H1 (cell line): ENCODE data around the gene STX4. TPM values are rescaled to one million over a fixed set of nuclear protein-coding genes. Genes with fewer than 3 reads are reported as not detected.

ENCODE experiments used
- CTCF ChIA-PET: fragments of 300-600 bp; sonication (Branson Sonifier 250); formaldehyde crosslinking; loops from one replicate; lab custom pipeline; 2021; ENCODE audit not compliant: partially characterized antibody; lab: Charles Lee
- POLR2A ChIA-PET: fragments of 300-600 bp; sonication (Branson Sonifier 250); formaldehyde crosslinking; loops from one replicate; lab custom pipeline; 2021; ENCODE audit warnings: inconsistent platforms; ENCODE audit not compliant: partially characterized antibody; lab: Charles Lee
- DNase-seq, 2 experiments: peaks; one replicate each; pipeline versions ENCODE4 v3.0.0 to v3.0.0-alpha.2; 2010 to 2022; ENCODE audit warnings: low spot score in 2 of 2, low read depth in 1 of 2, mixed read lengths in 1 of 2
- FAIRE-seq: peaks from 2 replicates; lab custom pipeline; 2011; peaks lifted over from hg19 to GRCh38; lab: Jason Lieb, UNC
- H2AFZ ChIP-seq: 2 replicates; pipeline ENCODE4 v1.8.1; 2012; ENCODE audit warnings: low read length, inconsistent platforms
- H2AK5ac ChIP-seq: 2 replicates; pipeline ENCODE4 v1.6.1; 2013; ENCODE audit warnings: low read depth, low read length
- H2BK120ac ChIP-seq: replicated peaks from 2 replicates; pipeline ENCODE3; 2013; ENCODE audit warnings: low read depth, low read length, inconsistent platforms
- H2BK12ac ChIP-seq: 2 replicates; pipeline ENCODE4 v1.6.1; 2013; ENCODE audit warnings: low read depth, low read length
- H2BK15ac ChIP-seq: 2 replicates; pipeline ENCODE4 v1.6.1; 2013; ENCODE audit warnings: low read length
- H2BK20ac ChIP-seq: 2 replicates; pipeline ENCODE4 v1.6.1; 2013; ENCODE audit warnings: low read length
- H2BK5ac ChIP-seq: 2 replicates; pipeline ENCODE4 v1.6.1; 2013; ENCODE audit warnings: low read depth, low read length
- H3K14ac ChIP-seq: 2 replicates; pipeline ENCODE4 v1.6.1; 2013; ENCODE audit warnings: inconsistent platforms; ENCODE audit not compliant: insufficient read length
- H3K18ac ChIP-seq: 2 replicates; pipeline ENCODE4 v1.6.1; 2013; ENCODE audit warnings: low read length; ENCODE audit errors: extremely low read depth
- H3K23ac ChIP-seq: 2 replicates; pipeline ENCODE4 v1.6.1; 2013; ENCODE audit warnings: inconsistent platforms; ENCODE audit not compliant: insufficient read length
- H3K23me2 ChIP-seq: 2 replicates; pipeline ENCODE4 v1.6.1; 2013; ENCODE audit warnings: low read depth, low read length
- H3K27ac ChIP-seq: 2 replicates; pipeline ENCODE4 v1.6.1; 2011; ENCODE audit warnings: low read depth, low read length, inconsistent platforms
- H3K27me3 ChIP-seq, 4 experiments: replicated peaks in 1 of 4; 1 replicate in 1 of 4; 2 replicates in 3 of 4; pipeline versions ENCODE4 v1.6.1 to v1.8.1; 2011 to 2013; ENCODE audit warnings: low read length in 3 of 4, mild to moderate bottlenecking in 3 of 4, inconsistent platforms in 2 of 4, mixed read lengths in 2 of 4, moderate library complexity in 1 of 4; ENCODE audit not compliant: control insufficient read depth in 3 of 4, insufficient read depth in 3 of 4; ENCODE audit errors: extremely low read depth in 1 of 4
- H3K36me3 ChIP-seq, 4 experiments: 2 replicates each; pipeline versions ENCODE4 v1.6.1 to v1.8.1; 2011 to 2013; ENCODE audit warnings: mild to moderate bottlenecking in 4 of 4, low read length in 3 of 4, moderate library complexity in 2 of 4, control low read depth in 1 of 4, inconsistent platforms in 1 of 4; ENCODE audit not compliant: insufficient read depth in 4 of 4, control insufficient read depth in 2 of 4
- H3K4ac ChIP-seq: replicated peaks from 2 replicates; pipeline ENCODE3; 2013; ENCODE audit warnings: low read length, low read depth, mixed read lengths, inconsistent platforms; ENCODE audit not compliant: insufficient read length
- H3K4me1 ChIP-seq, 4 experiments: replicated peaks in 1 of 4; 1 replicate in 1 of 4; 2 replicates in 3 of 4; pipeline versions ENCODE4 v1.6.1 to v1.8.1; 2011 to 2013; ENCODE audit warnings: low read length in 3 of 4, inconsistent platforms in 2 of 4, mixed read lengths in 1 of 4; ENCODE audit not compliant: insufficient read depth in 4 of 4, control insufficient read depth in 3 of 4
- H3K4me2 ChIP-seq, 2 experiments: 2 replicates each; pipeline versions ENCODE4 v1.6.1 to v1.8.1; 2011 to 2013; ENCODE audit warnings: low read depth in 2 of 2, low read length in 2 of 2, control low read depth in 1 of 2, inconsistent platforms in 1 of 2, mild to moderate bottlenecking in 1 of 2; ENCODE audit not compliant: insufficient read depth in 1 of 2
- H3K4me3 ChIP-seq, 4 experiments: fragments of 200-600, 300-600 bp in 1 of 4; sonication (generic), shearing (Covaris generic), sonication (Bioruptor Twin) in 1 of 4; 2 replicates each; pipeline versions ENCODE4 v1.5.1 to v1.8.1; 2011 to 2016; ENCODE audit warnings: low read length in 4 of 4, low read depth in 3 of 4, control low read depth in 2 of 4, inconsistent platforms in 2 of 4, mild to moderate bottlenecking in 2 of 4, mixed read lengths in 1 of 4, moderate library complexity in 1 of 4; ENCODE audit not compliant: insufficient read depth in 2 of 4; ENCODE audit errors: extremely low read depth in 1 of 4
- H3K56ac ChIP-seq: replicated peaks from 2 replicates; pipeline ENCODE3; 2013; ENCODE audit warnings: low read depth, mild to moderate bottlenecking, mixed read lengths, low read length, inconsistent platforms; ENCODE audit not compliant: insufficient read length
- H3K79me1 ChIP-seq: 2 replicates; pipeline ENCODE4 v1.6.1; 2013; ENCODE audit warnings: low read depth, low read length, control low read depth
- H3K79me2 ChIP-seq, 2 experiments: 2 replicates each; pipeline versions ENCODE4 v1.6.1 to v1.8.1; 2012 to 2013; ENCODE audit warnings: low read length in 2 of 2, mild to moderate bottlenecking in 2 of 2, inconsistent platforms in 1 of 2; ENCODE audit not compliant: insufficient read depth in 2 of 2, control insufficient read depth in 1 of 2
- H3K9ac ChIP-seq, 4 experiments: replicated peaks in 1 of 4; 1 replicate in 1 of 4; 2 replicates in 3 of 4; pipeline versions ENCODE4 v1.6.1 to v1.8.1; 2011 to 2013; ENCODE audit warnings: low read depth in 3 of 4, low read length in 3 of 4, control low read depth in 2 of 4, mild to moderate bottlenecking in 2 of 4, moderate library complexity in 2 of 4, inconsistent platforms in 1 of 4; ENCODE audit errors: extremely low read depth in 1 of 4
- H3K9me3 ChIP-seq, 2 experiments: 2 replicates each; pipeline versions ENCODE4 v1.6.1 to v1.8.1; 2012 to 2013; ENCODE audit warnings: mild to moderate bottlenecking in 2 of 2, moderate library complexity in 2 of 2, control low read depth in 1 of 2, inconsistent platforms in 1 of 2, low read depth in 1 of 2, low read length in 1 of 2, mixed read lengths in 1 of 2; ENCODE audit not compliant: insufficient read depth in 2 of 2
- H4K20me1 ChIP-seq, 2 experiments: replicated peaks in 1 of 2; 2 replicates each; pipeline versions ENCODE3 to v1.8.1; 2011 to 2013; ENCODE audit warnings: inconsistent platforms in 2 of 2, low read length in 2 of 2, mild to moderate bottlenecking in 1 of 2; ENCODE audit not compliant: insufficient read depth in 2 of 2, control insufficient read depth in 1 of 2
- H4K5ac ChIP-seq: 2 replicates; pipeline ENCODE4 v1.6.1; 2013; ENCODE audit warnings: low read length, low read depth, mixed read lengths, inconsistent platforms; ENCODE audit not compliant: insufficient read length
- H4K8ac ChIP-seq: 2 replicates; pipeline ENCODE4 v1.8.0; 2013; ENCODE audit warnings: mild to moderate bottlenecking, moderate library complexity, low read length, inconsistent platforms; ENCODE audit not compliant: insufficient read depth; ENCODE audit errors: extremely low read depth
- H4K91ac ChIP-seq: replicated peaks from 2 replicates; pipeline ENCODE3; 2013; ENCODE audit warnings: low read length, mixed read lengths, inconsistent platforms; ENCODE audit not compliant: insufficient read length
- ATF3 ChIP-seq: IDR thresholded peaks from 2 replicates; pipeline ENCODE4 v1.6.1; 2011; ENCODE audit warnings: low read depth, mild to moderate bottlenecking, low read length; ENCODE audit not compliant: insufficient read depth
- CHD1 ChIP-seq: IDR thresholded peaks from 2 replicates; pipeline ENCODE4 v1.6.1; 2012; ENCODE audit warnings: low read depth, low read length, improper control_type of control experiment
- EGR1 ChIP-seq: IDR thresholded peaks from 2 replicates; pipeline ENCODE4 v1.6.1; 2011; ENCODE audit warnings: low read depth, low read length, borderline replicate concordance
- GABPA ChIP-seq: IDR thresholded peaks from 2 replicates; pipeline ENCODE4 v1.6.1; 2011; ENCODE audit warnings: mild to moderate bottlenecking, low read length, moderate library complexity, borderline replicate concordance; ENCODE audit not compliant: insufficient read depth
- JUN ChIP-seq: IDR thresholded peaks from 2 replicates; pipeline ENCODE4 v1.6.1; 2011; ENCODE audit warnings: low read depth, mild to moderate bottlenecking, improper control_type of control experiment, low read length
- RBBP5 ChIP-seq: IDR thresholded peaks from 2 replicates; pipeline ENCODE4 v1.7.1; 2012; ENCODE audit warnings: low read depth, mild to moderate bottlenecking, inconsistent platforms, low read length, moderate library complexity, borderline replicate concordance
- RFX5 ChIP-seq: IDR thresholded peaks from 2 replicates; pipeline ENCODE4 v1.6.1; 2011; ENCODE audit warnings: low read depth, low read length, improper control_type of control experiment, borderline replicate concordance
- RNF2 ChIP-seq: fragments of 200-900, 300-1000 bp; sonication (generic); IDR thresholded peaks from 2 replicates; pipeline ENCODE4 v1.7.1; 2016; ENCODE audit warnings: borderline replicate concordance, low read depth, mild to moderate bottlenecking, antibody characterized with exemption, low read length; ENCODE audit not compliant: poor library complexity, severe bottlenecking; ENCODE audit errors: missing control alignments
- SIRT6 ChIP-seq: IDR thresholded peaks from one replicate; pipeline ENCODE4 v1.7.1; 2012; ENCODE audit warnings: low read length, inconsistent platforms
- TCF12 ChIP-seq: IDR thresholded peaks from 2 replicates; pipeline ENCODE4 v1.6.1; 2011; ENCODE audit warnings: low read depth, mild to moderate bottlenecking, low read length
- WGBS, 2 experiments: shearing (Covaris generic) in 1 of 2; methylation state at CpG; one replicate each; pipeline versions ENCODE4 v1.1.6 to v1.1.7; 2013 to 2015; ENCODE audit warnings: low lambda C conversion rate in 2 of 2, mixed read lengths in 2 of 2, inconsistent platforms in 1 of 2, low coverage in 1 of 2, missing lambda C conversion rate in 1 of 2; ENCODE audit not compliant: insufficient replicate concordance in 2 of 2, insufficient coverage in 1 of 2, insufficient read length in 1 of 2; ENCODE audit errors: extremely low coverage in 1 of 2, missing lambda C conversion rate in 1 of 2; 5-methylcytosine and 5-hydroxymethylcytosine counted together
- polyA plus RNA-seq, 7 experiments: library from polyadenylated mRNA; depleted of rRNA in 3 of 7; stranded (reverse) in 5 of 7; unstranded in 2 of 7; fragments of >200 nt in 5 of 7; fragments of 200-250 nt in 2 of 7; gene quantifications; 1 replicate in 5 of 7; 2 replicates in 1 of 7; 4 replicates in 1 of 7; pipeline versions ENCODE4 v1.2.1 to v1.2.3, GENCODE V29; 2011 to 2013; ENCODE audit warnings: missing spikeins in 2 of 7, mixed read lengths in 2 of 7
- total RNA-seq: library from RNA; stranded (reverse); fragmentation: NEBNext Ultra II Directional; extraction: Animal tissue kit (Norgen Biotek cat#: 25700); gene quantifications from 2 replicates; pipeline ENCODE4 v1.2.1, GENCODE V29; 2021

Gene STX4
- total and polyA plus RNA-seq, 2 of the 8 experiments (the other 6 are each of a cell fraction or from before 2014, with no cell fraction given) = 25.8 to 32.3 TPM

GRCh38 chr16:31073970-31074813 is 40.8 kb downstream of the STX4 start, which contains the start of the genes ZNF646 and ZNF668:
Gene ZNF646 (plus strand): TSS chr16:31074422. CDS start chr16:31076325, 1,903 bp downstream.
Gene ZNF668 (minus strand): TSS chr16:31074240. CDS start chr16:31064459, 9,781 bp downstream.
- Histone ChIP-seq H3K4ac (peak within 1 kb of the TSS; percentile 97), H3K9ac (peak within 1 kb of the TSS; percentile 86 to 94 (median 90)), H3K36me3 (peaks cover 5 to 30% (median 23%) of the 10 kb centered on the region in 4 experiments; a peak in 7 of 8 replicates), H2AFZ (peak within 1 kb of the TSS; percentile 72; the same call in 1 of the 2 replicates), H3K79me1 (peaks cover 4% of the 10 kb centered on the region; the same call in 1 of the 2 replicates), H4K8ac (peak within 1 kb of the TSS; percentile 99), H3K27me3 (no peaks in the 10 kb centered on the region), H3K18ac (peak within 1 kb of the TSS; percentile 99), H4K20me1 (peaks cover 2 to 24% of the 10 kb centered on the region in 2 experiments), H3K56ac (peak within 1 kb of the TSS; percentile 91), H3K14ac (peak within 1 kb of the TSS; percentile 63), H3K4me1 (peaks cover 0 to 1% (median 0%) of the 10 kb centered on the region in 4 experiments; a peak in 2 of 7 replicates), H3K4me2 (peak within 1 kb of the TSS; percentile 88 to 96), H2AK5ac (peak within 1 kb of the TSS; percentile 47), H3K27ac (peak within 1 kb of the TSS; percentile 82), H2BK5ac (peak within 1 kb of the TSS; percentile 90), H2BK20ac (no peak within 1 kb of the TSS), H3K23me2 (peaks cover 7% of the 10 kb centered on the region; the same call in 1 of the 2 replicates), H2BK120ac (no peak within 1 kb of the TSS), H2BK15ac (no peak within 1 kb of the TSS), H3K4me3 (peak within 1 kb of the TSS; percentile 89 to 98 (median 90)), H2BK12ac (no peak within 1 kb of the TSS), H4K91ac (peak within 1 kb of the TSS; percentile 96), H4K5ac (peak within 1 kb of the TSS; percentile 97), H3K79me2 (peaks cover 13 to 61% of the 10 kb centered on the region in 2 experiments), H3K9me3 (no peaks in the 10 kb centered on the region), H3K23ac (no peak within 1 kb of the TSS)
- WGBS, 2 experiments = 1% methylated on average over 48 of the region's 48 CpGs; no CpG with 5 or more reads in 1 of the 2 experiments
- FAIRE-seq (peak; percentile 70), DNase-seq (peak; percentile 89 to 97)
- ChIA-PET CTCF (interaction anchor here (0.6 to 2.6 kb wide), 9 partner anchors 20 to 89 kb away, joined by 3 to 17 read pairs (median 5); partner anchors contain the start of genes HSD3B7, PRSS8 and VKORC1), POLR2A (interaction anchor here (0.6 to 4.9 kb wide), 34 partner anchors 10 to 639 kb away, joined by 3 to 34 read pairs (median 4); partner anchors contain the start of genes FUS, HSD3B7, KAT8 and PHKG2)
- peak; percentile 100 for TF ChIP-seq GABPA
- no peak for TF ChIP-seq JUN
- no peak for TF ChIP-seq RNF2
- TF ChIP-seq SIRT6 = no peak
- no peak for TF ChIP-seq TCF12
- peak; percentile 94 for TF ChIP-seq EGR1
- no peak for TF ChIP-seq ATF3
- no peak for TF ChIP-seq RFX5
- no peak for TF ChIP-seq CHD1
- TF ChIP-seq RBBP5 = no peak
